SH-SY5Y (cell line): Measurements from ENCODE around the gene JAK3.

ENCODE experiments used
- GATA2 ChIP-seq: IDR thresholded peaks from 2 replicates; pipeline ENCODE4 v1.6.1; 2011; ENCODE audit warnings: mild to moderate bottlenecking, low read depth, low read length
- GATA3 ChIP-seq: IDR thresholded peaks from 2 replicates; pipeline ENCODE4 v1.6.1; 2011; ENCODE audit warnings: low read depth, mild to moderate bottlenecking, low read length, moderate library complexity

JAK3 gene

GRCh38 chr19:17847538-17848366 lies at the start of gene JAK3:
JAK3 (minus strand) TSS chr19:17847982; CDS start chr19:17844417, 3,565 bp downstream.
- TF ChIP-seq GATA3 = no peak
- TF ChIP-seq GATA2 = no peak

GRCh38 chr19:17893766-17894165 lies 46.0 kb upstream of the JAK3 start:
- TF ChIP-seq GATA3 (no peak), GATA2 (no peak)

- TF ChIP-seq GATA3 (no peak), GATA2 (no peak)
These were observed 41.9 kb upstream of the JAK3 start for GRCh38 chr19:17889609-17890214.

- TF ChIP-seq GATA2 = no peak
- TF ChIP-seq GATA3 = no peak
These were observed 40.5 kb upstream of the JAK3 start for GRCh38 chr19:17888260-17888659.

GRCh38 chr19:17886515-17886914 lies 38.7 kb upstream of the JAK3 start:
- no peak for TF ChIP-seq GATA2
- TF ChIP-seq GATA3 = no peak

- TF ChIP-seq GATA2 (no peak), GATA3 (no peak)
These were observed 36.0 kb upstream of the JAK3 start for GRCh38 chr19:17883627-17884410.

- TF ChIP-seq GATA2 (no peak), GATA3 (no peak)
These were observed 33.9 kb upstream of the JAK3 start for GRCh38 chr19:17881701-17882100.

GRCh38 chr19:17879466-17879865 lies 31.7 kb upstream of the JAK3 start:
- TF ChIP-seq GATA2 (no peak), GATA3 (no peak)

- no peak for TF ChIP-seq GATA3
- TF ChIP-seq GATA2 = no peak
These were observed 29.9 kb upstream of the JAK3 start for GRCh38 chr19:17877696-17878095.

GRCh38 chr19:17874758-17875135 lies 27.0 kb upstream of the JAK3 start:
- TF ChIP-seq GATA2 = no peak
- TF ChIP-seq GATA3 = no peak

GRCh38 chr19:17873786-17874757 lies 26.3 kb upstream of the JAK3 start:
- TF ChIP-seq GATA3 (no peak), GATA2 (no peak)

- TF ChIP-seq GATA3 = no peak
- TF ChIP-seq GATA2 = no peak
These were observed 24.6 kb upstream of the JAK3 start for GRCh38 chr19:17872251-17873001.

- no peak for TF ChIP-seq GATA2
- TF ChIP-seq GATA3 = no peak
These were observed 24.1 kb upstream of the JAK3 start, which contains the start of gene SLC5A5 for GRCh38 chr19:17871878-17872250. SLC5A5 (plus strand) TSS chr19:17871945; CDS start chr19:17872320, 375 bp downstream.
